ENCODE results near the gene CFAP70. TPM values are rescaled to one million over a fixed set of nuclear protein-coding genes. Genes with fewer than 3 reads are reported as not detected.

CFAP70 gene
- total RNA-seq, 1 experiment from 2014 or later: 0.10 TPM

DNA sequence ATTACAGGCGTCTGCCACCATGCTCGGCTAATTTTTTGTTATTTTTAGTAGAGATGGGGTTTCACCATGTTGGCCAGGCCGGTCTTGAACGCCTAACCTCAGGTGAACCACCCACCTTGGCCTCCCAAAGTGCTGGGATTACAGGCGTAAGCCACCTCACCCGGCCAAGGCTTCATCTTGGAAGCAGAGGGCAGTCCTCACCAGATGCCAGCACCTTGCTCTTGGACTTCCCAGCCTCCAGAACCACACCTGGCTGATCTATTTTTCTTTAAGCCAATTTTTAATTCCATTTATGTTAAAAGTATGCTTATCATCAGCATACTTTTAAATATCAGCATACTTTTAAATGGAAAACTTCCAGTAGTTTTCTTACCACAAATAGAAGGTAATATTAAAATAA lies 43.0 kb upstream of the CFAP70 start:
- in situ Hi-C loops (cut with HindIII; ENCODE audit: low pct_unique_long_range_greater_than_20kb, low sequenced_read_pairs): no loop called here
- ATAC-seq (no peak), DNase-seq (ENCODE audit: low read depth, low spot score) (no peak)
- TF ChIP-seq SIN3A (IDR thresholded peaks at IDR 0.05; ENCODE audit: borderline replicate concordance, insufficient read depth, low read depth, low read length) (no peak), POLR2AphosphoS5 (IDR thresholded peaks at IDR 0.05; ENCODE audit: low read depth, low read length) (no peak), CTCF (IDR thresholded peaks at IDR 0.05) (no peak), REST (IDR thresholded peaks at IDR 0.05; ENCODE audit: insufficient read depth in 1 of 2, low read depth in 2 of 2, low read length in 1 of 2) (no peak), TCF7L2 (IDR thresholded peaks at IDR 0.05; ENCODE audit: low read depth, low read length) (no peak)
- Histone ChIP-seq H3K4me3 (ENCODE audit: low read depth in 2 of 2, low read length in 2 of 2) (no peak overlapping the region), H3K36me3 (ENCODE audit: control insufficient read depth, insufficient read depth, low read length) (peaks cover 6% of the 10 kb centered on the region), H3K9me3 (ENCODE audit: control insufficient read depth, insufficient read depth, low read depth, low read length) (no peaks in the 10 kb centered on the region), H3K27me3 (ENCODE audit: control insufficient read depth, insufficient read depth, low read length) (no peaks in the 10 kb centered on the region), H3K27ac (ENCODE audit: low read length) (no peak overlapping the region), H3K4me1 (ENCODE audit: control insufficient read depth, insufficient read depth, low read length) (no peaks in the 10 kb centered on the region)
- CTCF ChIA-PET: interaction anchor here (1.0 kb wide), 1 partner anchor 137 kb away, joined by 3 read pairs; no protein-coding TSS in a partner anchor
- POLR2A ChIA-PET: interaction anchor here (0.5 kb wide), 1 partner anchor 10 kb away, joined by 5 read pairs; no protein-coding TSS in a partner anchor
- intact Hi-C loops (cut with micrococcal nuclease; ENCODE audit: unreplicated experiment): no loop called here
- no TSS peak for BruUV-seq (replicated peaks)

DNA sequence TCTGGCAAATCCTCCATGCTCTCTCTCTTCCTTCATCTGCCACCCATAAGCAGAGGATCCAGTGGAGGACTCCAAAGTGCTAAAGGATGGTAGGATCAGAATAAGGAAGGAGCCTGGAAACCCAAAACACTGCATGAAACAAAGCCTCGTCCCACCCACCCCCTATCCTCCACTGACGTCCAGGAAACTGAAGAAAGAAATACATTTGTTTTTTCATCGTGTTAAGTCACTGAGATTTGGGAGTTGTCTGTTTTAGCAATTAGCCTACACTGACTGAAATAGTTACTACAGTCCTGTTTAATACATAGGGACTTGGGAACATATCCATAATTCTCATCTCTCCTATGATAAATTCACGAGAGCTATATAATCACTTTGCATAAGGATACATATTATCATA lies 40.4 kb upstream of the CFAP70 start:
- no peak for ATAC-seq
- in situ Hi-C loops (cut with HindIII; ENCODE audit: low pct_unique_long_range_greater_than_20kb, low sequenced_read_pairs): no loop called here
- intact Hi-C loops (cut with micrococcal nuclease; ENCODE audit: unreplicated experiment): no loop called here
- no peak for DNase-seq (ENCODE audit: low read depth, low spot score)
- H3K27ac ChIP-seq (ENCODE audit: low read length): no peak overlapping the region
- H3K4me3 ChIP-seq (ENCODE audit: low read depth in 2 of 2, low read length in 2 of 2): no peak overlapping the region
- H3K27me3 ChIP-seq (ENCODE audit: control insufficient read depth, insufficient read depth, low read length): no peaks in the 10 kb centered on the region
- no peaks in the 10 kb centered on the region for H3K4me1 ChIP-seq (ENCODE audit: control insufficient read depth, insufficient read depth, low read length)
- no TSS peak for BruUV-seq (replicated peaks)
- POLR2A ChIA-PET: no interaction called here
- H3K9me3 ChIP-seq (ENCODE audit: control insufficient read depth, insufficient read depth, low read depth, low read length): no peaks in the 10 kb centered on the region
- peaks cover 23% of the 10 kb centered on the region for H3K36me3 ChIP-seq (ENCODE audit: control insufficient read depth, insufficient read depth, low read length)
- TF ChIP-seq POLR2AphosphoS5 (IDR thresholded peaks at IDR 0.05; ENCODE audit: low read depth, low read length) (no peak), CTCF (IDR thresholded peaks at IDR 0.05) (no peak), SIN3A (IDR thresholded peaks at IDR 0.05; ENCODE audit: borderline replicate concordance, insufficient read depth, low read depth, low read length) (no peak), REST (IDR thresholded peaks at IDR 0.05; ENCODE audit: insufficient read depth in 1 of 2, low read depth in 2 of 2, low read length in 1 of 2) (no peak), TCF7L2 (IDR thresholded peaks at IDR 0.05; ENCODE audit: low read depth, low read length) (no peak)
- CTCF ChIA-PET: no interaction called here

Measured in Panc1 (cell line).